NB4 (cell line): ENCODE measurements around the gene PRSS56.

Experiments used
- POLR2A ChIP-seq: IDR thresholded peaks from 2 replicates; pipeline ENCODE4 v1.6.1; 2011; ENCODE audit warnings: mild to moderate bottlenecking; ENCODE audit not compliant: insufficient read length; ENCODE audit errors: extremely low read depth
- TF ChIP-seq, protein P1 (sequence below): IDR thresholded peaks from one replicate; pipeline ENCODE4 v1.5.1; 2012; ENCODE audit warnings: low read depth, low read length
- TF ChIP-seq, protein P2 (sequence below): IDR thresholded peaks from 2 replicates; pipeline ENCODE4 v1.6.1; 2011; ENCODE audit warnings: low read depth, low read length

DNA sequence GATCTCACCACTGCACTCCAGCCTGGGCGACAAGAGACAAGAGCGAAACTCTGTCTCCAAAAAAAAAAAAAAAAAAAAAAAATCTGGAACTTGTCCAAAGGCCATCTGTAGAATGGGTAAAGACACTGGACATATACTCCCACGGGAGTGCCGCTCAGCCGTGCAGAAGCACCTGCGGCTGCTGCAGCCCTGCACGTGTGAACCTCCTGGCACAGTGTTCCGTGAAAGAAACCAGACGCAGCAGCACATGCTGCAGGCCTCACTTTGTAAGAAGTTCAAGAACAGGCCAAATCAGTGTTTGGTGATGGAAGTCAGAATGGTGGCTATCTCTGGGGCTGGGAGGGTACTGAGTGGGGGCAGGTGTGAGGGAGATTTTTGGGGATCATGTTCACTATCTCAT, 12.2 kb downstream of the PRSS56 start:
- TF ChIP-seq, protein P1, sequence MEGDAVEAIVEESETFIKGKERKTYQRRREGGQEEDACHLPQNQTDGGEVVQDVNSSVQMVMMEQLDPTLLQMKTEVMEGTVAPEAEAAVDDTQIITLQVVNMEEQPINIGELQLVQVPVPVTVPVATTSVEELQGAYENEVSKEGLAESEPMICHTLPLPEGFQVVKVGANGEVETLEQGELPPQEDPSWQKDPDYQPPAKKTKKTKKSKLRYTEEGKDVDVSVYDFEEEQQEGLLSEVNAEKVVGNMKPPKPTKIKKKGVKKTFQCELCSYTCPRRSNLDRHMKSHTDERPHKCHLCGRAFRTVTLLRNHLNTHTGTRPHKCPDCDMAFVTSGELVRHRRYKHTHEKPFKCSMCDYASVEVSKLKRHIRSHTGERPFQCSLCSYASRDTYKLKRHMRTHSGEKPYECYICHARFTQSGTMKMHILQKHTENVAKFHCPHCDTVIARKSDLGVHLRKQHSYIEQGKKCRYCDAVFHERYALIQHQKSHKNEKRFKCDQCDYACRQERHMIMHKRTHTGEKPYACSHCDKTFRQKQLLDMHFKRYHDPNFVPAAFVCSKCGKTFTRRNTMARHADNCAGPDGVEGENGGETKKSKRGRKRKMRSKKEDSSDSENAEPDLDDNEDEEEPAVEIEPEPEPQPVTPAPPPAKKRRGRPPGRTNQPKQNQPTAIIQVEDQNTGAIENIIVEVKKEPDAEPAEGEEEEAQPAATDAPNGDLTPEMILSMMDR = no peak
- TF ChIP-seq POLR2A = no peak
- TF ChIP-seq, protein P2, sequence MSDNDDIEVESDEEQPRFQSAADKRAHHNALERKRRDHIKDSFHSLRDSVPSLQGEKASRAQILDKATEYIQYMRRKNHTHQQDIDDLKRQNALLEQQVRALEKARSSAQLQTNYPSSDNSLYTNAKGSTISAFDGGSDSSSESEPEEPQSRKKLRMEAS = no peak
